Erythroblast (primary cell): ENCODE measurements around the gene DCAF4.

Experiments used
- GATA1 ChIP-seq: IDR thresholded peaks from 2 replicates; pipeline ENCODE4 v1.6.1; 2011; ENCODE audit warnings: low read depth, mild to moderate bottlenecking, control low read depth, low read length, moderate library complexity
- POLR2A ChIP-seq: IDR thresholded peaks from 2 replicates; pipeline ENCODE4 v1.6.1; 2011; ENCODE audit warnings: mild to moderate bottlenecking, low read length

DNA sequence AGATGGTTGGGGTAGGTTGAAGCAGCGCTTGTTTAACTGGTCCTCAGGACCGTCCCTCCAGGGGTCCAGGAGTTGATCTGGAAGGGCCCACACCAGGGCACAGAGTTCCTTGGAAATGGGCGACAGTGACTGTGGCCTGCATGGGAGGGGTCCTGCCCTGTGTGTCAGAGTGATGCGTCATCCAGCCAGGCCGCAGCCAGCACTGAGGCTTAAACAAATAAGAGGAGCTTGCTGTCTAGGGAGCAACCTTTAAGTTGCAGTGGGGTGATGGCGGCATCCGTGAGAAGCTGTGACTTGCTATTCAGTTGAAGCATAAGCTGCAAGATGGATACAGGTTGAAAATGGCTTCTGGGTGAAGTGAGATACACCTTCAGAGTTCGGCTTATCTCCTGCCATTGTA, 20.2 kb downstream of the DCAF4 start:
- TF ChIP-seq POLR2A, result no peak
- TF ChIP-seq GATA1, result no peak
